Fibroblast of lung (primary cell): ENCODE measurements around the gene PIP. TPM values are rescaled to one million over a fixed set of nuclear protein-coding genes. Genes with fewer than 3 reads are reported as not detected.
"Not testable (repeated sequence)": the region's sequence is repeated elsewhere in the genome, so short reads cannot be mapped to it uniquely, and the experiment has no call there.

Experiments
- DNase-seq, 2 donors: peaks; one replicate each; pipeline versions ENCODE4 v3.0.0 to v3.0.0-alpha.2; 2010; ENCODE audit warnings: low read depth in 2 of 2
- H2AFZ ChIP-seq: 2 replicates; pipeline ENCODE4 v1.5.1; 2012; ENCODE audit warnings: low read length, control low read depth, inconsistent platforms
- H3K27ac ChIP-seq: 2 replicates; pipeline ENCODE4 v1.5.1; 2011; ENCODE audit warnings: low read length, control low read depth; ENCODE audit not compliant: insufficient read depth
- H3K27me3 ChIP-seq: 2 replicates; pipeline ENCODE4 v1.5.1; 2011; ENCODE audit warnings: mild to moderate bottlenecking, low read length; ENCODE audit not compliant: control insufficient read depth, insufficient read depth
- H3K36me3 ChIP-seq: 2 replicates; pipeline ENCODE4 v1.5.1; 2011; ENCODE audit warnings: low read length; ENCODE audit not compliant: control insufficient read depth, insufficient read depth
- H3K4me1 ChIP-seq: 2 replicates; pipeline ENCODE4 v1.5.1; 2011; ENCODE audit warnings: low read length; ENCODE audit not compliant: control insufficient read depth, insufficient read depth; ENCODE audit errors: extremely low read depth
- H3K4me2 ChIP-seq: 2 replicates; pipeline ENCODE4 v1.5.1; 2011; ENCODE audit warnings: low read length, control low read depth; ENCODE audit not compliant: insufficient read depth; ENCODE audit errors: extremely low read depth
- H3K4me3 ChIP-seq, 4 experiments: fragments of 200-600 bp in 1 of 4; sonication (generic) in 1 of 4; replicated peaks in 1 of 4; 2 replicates each; pipeline ENCODE4 v1.5.1; 2011 to 2016; ENCODE audit warnings: low read length in 4 of 4, low read depth in 3 of 4, mild to moderate bottlenecking in 3 of 4, control low read depth in 2 of 4, inconsistent platforms in 1 of 4, mixed read lengths in 1 of 4; ENCODE audit not compliant: insufficient read depth in 1 of 4; ENCODE audit errors: control extremely low read depth in 1 of 4
- H3K79me2 ChIP-seq: 2 replicates; pipeline ENCODE4 v1.5.1; 2012; ENCODE audit warnings: mild to moderate bottlenecking, low read length, inconsistent platforms; ENCODE audit not compliant: control insufficient read depth, insufficient read depth
- H3K9ac ChIP-seq: 2 replicates; pipeline ENCODE4 v1.5.1; 2011; ENCODE audit warnings: mild to moderate bottlenecking, low read length, control low read depth; ENCODE audit not compliant: insufficient read depth
- H3K9me3 ChIP-seq: 2 replicates; pipeline ENCODE4 v1.5.1; 2012; ENCODE audit warnings: low read depth, low read length; ENCODE audit not compliant: control insufficient read depth, insufficient read depth
- H4K20me1 ChIP-seq: 2 replicates; pipeline ENCODE4 v1.5.1; 2011; ENCODE audit warnings: low read length; ENCODE audit not compliant: control insufficient read depth, insufficient read depth; ENCODE audit errors: extremely low read depth
- EZH2 ChIP-seq: IDR thresholded peaks from 2 replicates; pipeline ENCODE4 v1.5.1; 2012; ENCODE audit warnings: low read length, control low read depth, mild to moderate bottlenecking; ENCODE audit errors: missing control alignments
- polyA minus RNA-seq: library from RNA; depleted of rRNA, polyadenylated mRNA; stranded (reverse); fragments of >200 nt; gene quantifications from 2 replicates; pipeline ENCODE4 v1.2.3, GENCODE V29; 2011; ENCODE audit warnings: low replicate concordance
- polyA plus RNA-seq, 2 donors: library from polyadenylated mRNA; depleted of rRNA in 1 of 2; stranded (reverse) in 1 of 2; unstranded in 1 of 2; fragments of >200 nt; gene quantifications; 2 replicates each; pipeline ENCODE4 v1.2.1, GENCODE V29; 2011 to 2012; ENCODE audit warnings: missing spikeins in 1 of 2
- total RNA-seq: library from RNA; depleted of rRNA; stranded (reverse); fragments of >200 nt; gene quantifications from 2 replicates; pipeline ENCODE4 v1.2.1, GENCODE V29; 2014
- TF ChIP-seq, protein P1 (sequence below), 2 donors: IDR thresholded peaks in 1 of 2; conservative IDR thresholded peaks in 1 of 2; 1 replicate in 1 of 2; 2 replicates in 1 of 2; pipeline ENCODE4 v1.5.1; 2011 to 2012; ENCODE audit warnings: low read length in 2 of 2, control low read depth in 1 of 2, inconsistent platforms in 1 of 2, low read depth in 1 of 2, mild to moderate bottlenecking in 1 of 2

PIP gene, protein sequence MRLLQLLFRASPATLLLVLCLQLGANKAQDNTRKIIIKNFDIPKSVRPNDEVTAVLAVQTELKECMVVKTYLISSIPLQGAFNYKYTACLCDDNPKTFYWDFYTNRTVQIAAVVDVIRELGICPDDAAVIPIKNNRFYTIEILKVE
- total RNA-seq, result not detected in 2 replicates
- not detected in 2 replicates for polyA plus RNA-seq
- not detected in 2 replicates for polyA plus RNA-seq (2012)
- polyA minus RNA-seq, result not detected in 2 replicates

DNA sequence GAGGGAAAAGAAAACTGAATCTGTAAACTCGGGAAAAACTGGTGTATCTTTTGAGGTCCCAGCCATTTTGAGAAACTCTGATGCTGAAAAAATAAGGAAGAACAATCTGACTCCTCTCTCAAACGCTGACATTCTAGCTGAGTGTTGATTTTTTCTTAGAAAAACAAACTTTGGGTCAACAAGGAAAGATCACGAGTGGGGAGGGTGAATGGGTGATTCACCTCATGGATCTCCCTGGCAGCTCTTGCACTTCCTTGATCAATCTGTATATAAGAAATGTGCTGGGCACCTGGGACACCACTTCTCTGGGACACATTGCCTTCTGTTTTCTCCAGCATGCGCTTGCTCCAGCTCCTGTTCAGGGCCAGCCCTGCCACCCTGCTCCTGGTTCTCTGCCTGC, at the start of gene PIP:
Gene PIP (plus strand): TSS at position 297 of the 400 bp plus-strand sequence. CDS start 40 bp downstream, at position 337.
- no peak for DNase-seq

DNA sequence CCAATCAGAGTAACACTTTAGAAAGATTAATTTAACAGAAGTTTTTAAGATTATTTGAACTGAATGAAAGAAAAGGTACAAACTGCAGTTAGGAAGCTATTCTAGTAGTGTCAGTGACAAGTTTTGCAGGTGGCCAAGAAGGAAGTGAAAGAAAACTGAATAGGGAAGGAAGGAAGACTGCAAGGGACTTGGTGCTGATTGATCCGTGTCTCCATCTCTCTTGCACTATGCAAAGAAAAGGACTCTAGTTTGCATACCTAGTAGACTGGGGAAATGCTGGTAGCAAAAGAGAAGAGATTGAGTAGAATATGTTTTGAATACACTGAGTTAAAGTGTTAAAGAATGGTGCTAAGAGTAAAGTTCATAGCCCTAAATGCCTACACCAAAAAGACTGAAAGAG, 46.8 kb upstream of the PIP start:
- Histone ChIP-seq H2AFZ (no peak overlapping the region), H3K79me2 (no peaks in the 10 kb centered on the region), H3K9ac (no peak overlapping the region), H3K4me2 (no peak overlapping the region), H3K27ac (no peak overlapping the region), H3K4me1 (no peaks in the 10 kb centered on the region), H3K36me3 (no peaks in the 10 kb centered on the region), H3K4me3 (no peak overlapping the region), H4K20me1 (no peaks in the 10 kb centered on the region), H3K27me3 (no peaks in the 10 kb centered on the region), H3K9me3 (no peaks in the 10 kb centered on the region)
- no peak for TF ChIP-seq EZH2
- TF ChIP-seq, protein P1, sequence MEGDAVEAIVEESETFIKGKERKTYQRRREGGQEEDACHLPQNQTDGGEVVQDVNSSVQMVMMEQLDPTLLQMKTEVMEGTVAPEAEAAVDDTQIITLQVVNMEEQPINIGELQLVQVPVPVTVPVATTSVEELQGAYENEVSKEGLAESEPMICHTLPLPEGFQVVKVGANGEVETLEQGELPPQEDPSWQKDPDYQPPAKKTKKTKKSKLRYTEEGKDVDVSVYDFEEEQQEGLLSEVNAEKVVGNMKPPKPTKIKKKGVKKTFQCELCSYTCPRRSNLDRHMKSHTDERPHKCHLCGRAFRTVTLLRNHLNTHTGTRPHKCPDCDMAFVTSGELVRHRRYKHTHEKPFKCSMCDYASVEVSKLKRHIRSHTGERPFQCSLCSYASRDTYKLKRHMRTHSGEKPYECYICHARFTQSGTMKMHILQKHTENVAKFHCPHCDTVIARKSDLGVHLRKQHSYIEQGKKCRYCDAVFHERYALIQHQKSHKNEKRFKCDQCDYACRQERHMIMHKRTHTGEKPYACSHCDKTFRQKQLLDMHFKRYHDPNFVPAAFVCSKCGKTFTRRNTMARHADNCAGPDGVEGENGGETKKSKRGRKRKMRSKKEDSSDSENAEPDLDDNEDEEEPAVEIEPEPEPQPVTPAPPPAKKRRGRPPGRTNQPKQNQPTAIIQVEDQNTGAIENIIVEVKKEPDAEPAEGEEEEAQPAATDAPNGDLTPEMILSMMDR (conservative IDR thresholded peaks at IDR 0.05 in 1 of 2, IDR thresholded peaks at IDR 0.05 in 1 of 2; ENCODE audit: low read depth in 1 of 2, low read length in 2 of 2), result no peak
- DNase-seq, result no peak

More for the DNA sequence above, at the start of gene PIP:
- Histone ChIP-seq H3K9ac (no peak within 1 kb of the TSS), H3K27ac (no peak within 1 kb of the TSS), H3K4me3 (no peak within 1 kb of the TSS), H4K20me1 (no peaks in the 10 kb centered on the region), H3K27me3 (no peaks in the 10 kb centered on the region), H3K4me2 (no peak within 1 kb of the TSS), H3K4me1 (no peaks in the 10 kb centered on the region), H3K9me3 (no peaks in the 10 kb centered on the region), H2AFZ (no peak within 1 kb of the TSS), H3K36me3 (no peaks in the 10 kb centered on the region), H3K79me2 (no peaks in the 10 kb centered on the region)
- TF ChIP-seq EZH2, result no peak
- TF ChIP-seq, protein P1 (conservative IDR thresholded peaks at IDR 0.05 in 1 of 2, IDR thresholded peaks at IDR 0.05 in 1 of 2; ENCODE audit: low read depth in 1 of 2, low read length in 2 of 2), result no peak

DNA sequence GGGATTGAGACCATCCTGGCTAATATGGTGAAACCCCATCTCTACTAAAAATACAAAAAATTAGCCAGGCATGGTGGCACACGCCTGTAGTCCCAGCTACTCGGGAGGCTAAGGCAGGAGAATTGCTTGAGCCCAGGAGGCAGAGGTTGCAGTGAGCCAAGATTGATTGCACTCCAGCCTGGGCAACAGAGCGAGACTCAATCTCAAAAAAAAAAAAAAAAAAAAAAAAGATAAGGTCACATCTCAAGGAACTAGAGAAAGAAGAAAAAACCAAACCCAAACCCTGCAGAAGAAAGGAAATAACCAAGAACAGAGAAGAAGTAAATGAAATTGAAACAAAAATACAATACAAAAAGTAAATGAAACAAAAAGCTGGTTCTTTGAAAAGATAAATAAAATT, 46.3 kb upstream of the PIP start:
- not testable (repeated sequence) for H3K4me2 ChIP-seq, H3K9me3 ChIP-seq, H3K36me3 ChIP-seq, H3K4me3 ChIP-seq, H3K4me1 ChIP-seq, H2AFZ ChIP-seq, DNase-seq, H3K9ac ChIP-seq, H3K27ac ChIP-seq, H3K27me3 ChIP-seq, H4K20me1 ChIP-seq, H3K79me2 ChIP-seq

DNA sequence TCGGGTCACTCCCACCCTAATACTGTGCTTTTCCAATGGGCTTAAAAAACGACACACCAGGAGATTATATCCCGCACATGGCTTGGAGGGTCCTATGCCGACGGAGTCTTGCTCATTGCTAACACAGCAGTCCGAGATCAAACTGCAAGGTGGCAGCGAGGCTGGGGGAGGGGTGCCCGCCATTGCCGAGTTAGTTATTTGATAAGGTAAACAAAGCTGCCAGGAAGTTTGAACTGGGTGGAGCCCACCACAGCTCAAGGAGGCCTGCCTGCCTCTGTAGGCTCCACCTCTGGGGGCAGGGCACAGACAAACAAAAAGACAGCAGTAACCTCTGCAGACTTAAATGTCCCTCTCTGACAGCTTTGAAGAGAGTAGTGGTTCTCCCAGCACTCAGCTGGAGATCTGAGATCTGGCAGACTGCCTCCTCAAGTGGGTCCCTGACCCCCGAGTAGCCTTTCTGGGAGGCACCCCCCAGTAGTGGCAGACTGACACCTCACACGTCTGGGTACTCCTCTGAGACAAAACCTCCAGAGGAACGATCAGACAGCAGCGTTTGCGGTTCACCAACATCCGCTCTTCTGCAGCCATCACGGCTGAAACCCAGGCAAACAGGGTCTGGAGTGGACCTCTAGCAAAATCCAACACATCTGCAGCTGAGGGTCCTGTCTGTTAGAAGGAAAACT, 43.2 kb upstream of the PIP start:
- not testable (repeated sequence) for H4K20me1 ChIP-seq, H3K27ac ChIP-seq, H2AFZ ChIP-seq, H3K79me2 ChIP-seq, H3K4me1 ChIP-seq, H3K9ac ChIP-seq, H3K36me3 ChIP-seq, H3K4me3 ChIP-seq, H3K9me3 ChIP-seq, H3K27me3 ChIP-seq, H3K4me2 ChIP-seq, DNase-seq
